Gastroesophageal sphincter (tissue), 3 donors: ENCODE data around the gene PCP2.

Experiments
- EP300 ChIP-seq: sonication (generic); formaldehyde crosslinking; IDR thresholded peaks from one replicate; pipeline ENCODE4 v1.6.1; 2017; ENCODE audit warnings: antibody characterized with exemption, mild to moderate bottlenecking
- POLR2AphosphoS5 ChIP-seq: sonication (generic); formaldehyde crosslinking; IDR thresholded peaks from one replicate; pipeline ENCODE4 v1.6.1; 2017; ENCODE audit warnings: antibody characterized with exemption
- TF ChIP-seq, protein P1 (sequence below), 4 experiments: fragments of 200-600 bp in 2 of 4; fragments of 450-650 bp in 2 of 4; sonication (generic) in 1 of 4; IDR thresholded peaks; one replicate each; pipeline ENCODE4 v1.5.1; 2017 to 2019; ENCODE audit warnings: antibody characterized with exemption in 4 of 4, mild to moderate bottlenecking in 2 of 4, moderate library complexity in 2 of 4

DNA sequence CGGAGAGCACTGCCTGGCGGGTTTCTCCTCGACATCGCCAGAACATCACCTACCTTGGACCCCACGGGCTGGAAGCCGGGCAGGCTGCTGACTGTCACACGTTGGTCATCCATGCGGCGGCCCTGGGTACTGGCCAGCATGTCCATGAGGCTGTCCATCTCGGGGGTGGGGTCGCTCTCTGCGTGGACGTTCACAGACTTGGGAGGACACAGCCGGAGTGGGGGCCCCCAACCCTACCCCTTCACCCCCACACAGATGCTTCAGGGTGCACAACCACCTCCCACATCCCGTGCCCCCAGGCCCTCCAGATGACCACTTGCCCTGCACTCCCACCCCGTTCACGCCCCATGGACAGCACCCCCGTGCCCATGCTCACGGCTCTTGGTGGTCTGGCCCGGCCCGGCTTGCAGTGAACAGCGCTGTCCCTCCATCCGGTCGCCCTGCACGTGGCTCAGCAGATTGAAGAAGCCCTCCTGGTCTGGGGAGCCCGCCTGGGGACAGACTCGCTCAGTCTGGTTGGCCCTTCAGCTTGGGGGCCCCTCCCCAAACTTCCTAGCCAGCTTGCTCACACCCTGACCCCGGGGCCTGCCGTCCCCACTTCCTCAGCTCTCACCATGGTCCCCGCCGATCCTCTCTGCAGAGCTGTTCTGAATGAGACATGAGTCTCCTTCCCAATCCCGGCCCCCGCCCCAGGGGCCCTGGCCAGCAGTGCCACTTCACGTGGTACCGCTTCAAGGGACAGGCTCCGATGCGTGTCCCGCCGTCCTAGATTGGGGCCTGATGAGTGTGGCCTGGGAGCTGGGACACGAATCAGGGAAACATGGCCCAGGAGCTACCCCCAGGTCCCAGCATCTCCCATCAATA, 947 bp downstream of the PCP2 start:
- TF ChIP-seq, protein P1, sequence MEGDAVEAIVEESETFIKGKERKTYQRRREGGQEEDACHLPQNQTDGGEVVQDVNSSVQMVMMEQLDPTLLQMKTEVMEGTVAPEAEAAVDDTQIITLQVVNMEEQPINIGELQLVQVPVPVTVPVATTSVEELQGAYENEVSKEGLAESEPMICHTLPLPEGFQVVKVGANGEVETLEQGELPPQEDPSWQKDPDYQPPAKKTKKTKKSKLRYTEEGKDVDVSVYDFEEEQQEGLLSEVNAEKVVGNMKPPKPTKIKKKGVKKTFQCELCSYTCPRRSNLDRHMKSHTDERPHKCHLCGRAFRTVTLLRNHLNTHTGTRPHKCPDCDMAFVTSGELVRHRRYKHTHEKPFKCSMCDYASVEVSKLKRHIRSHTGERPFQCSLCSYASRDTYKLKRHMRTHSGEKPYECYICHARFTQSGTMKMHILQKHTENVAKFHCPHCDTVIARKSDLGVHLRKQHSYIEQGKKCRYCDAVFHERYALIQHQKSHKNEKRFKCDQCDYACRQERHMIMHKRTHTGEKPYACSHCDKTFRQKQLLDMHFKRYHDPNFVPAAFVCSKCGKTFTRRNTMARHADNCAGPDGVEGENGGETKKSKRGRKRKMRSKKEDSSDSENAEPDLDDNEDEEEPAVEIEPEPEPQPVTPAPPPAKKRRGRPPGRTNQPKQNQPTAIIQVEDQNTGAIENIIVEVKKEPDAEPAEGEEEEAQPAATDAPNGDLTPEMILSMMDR (IDR thresholded peaks at IDR 0.05) = no peak
- TF ChIP-seq EP300 = no peak
- TF ChIP-seq POLR2AphosphoS5 = no peak
